Measurements from ENCODE around the gene PTGFRN.

PTGFRN gene

GRCh38 chr1:117029685-117030084 lies 120.0 kb downstream of the PTGFRN start:
- no peaks in the 10 kb centered on the region for H3K27me3 ChIP-seq (ENCODE audit: insufficient read depth, low read depth, severe bottlenecking)
- no peak overlapping the region for H3K27ac ChIP-seq
- no peak for DNase-seq
- no peaks in the 10 kb centered on the region for H3K9me3 ChIP-seq (ENCODE audit: severe bottlenecking)
- no peak for TF ChIP-seq CTCF (IDR thresholded peaks at IDR 0.05; ENCODE audit: low read depth, low read length)
- H3K36me3 ChIP-seq: no peaks in the 10 kb centered on the region
- no peak overlapping the region for H3K4me3 ChIP-seq (ENCODE audit: low read depth, low read length)

GRCh38 chr1:117030271-117030877 lies 120.7 kb downstream of the PTGFRN start:
- no peak for DNase-seq
- Histone ChIP-seq H3K27ac (no peak overlapping the region), H3K27me3 (ENCODE audit: insufficient read depth, low read depth, severe bottlenecking) (no peaks in the 10 kb centered on the region), H3K9me3 (ENCODE audit: severe bottlenecking) (no peaks in the 10 kb centered on the region), H3K4me3 (ENCODE audit: low read depth, low read length) (no peak overlapping the region), H3K36me3 (no peaks in the 10 kb centered on the region)
- no peak for TF ChIP-seq CTCF (IDR thresholded peaks at IDR 0.05; ENCODE audit: low read depth, low read length)

- Histone ChIP-seq H3K4me3 (ENCODE audit: low read depth, low read length) (no peak overlapping the region), H3K27ac (no peak overlapping the region), H3K9me3 (ENCODE audit: severe bottlenecking) (no peaks in the 10 kb centered on the region), H3K27me3 (ENCODE audit: insufficient read depth, low read depth, severe bottlenecking) (no peaks in the 10 kb centered on the region), H3K36me3 (no peaks in the 10 kb centered on the region)
- no peak for TF ChIP-seq CTCF (IDR thresholded peaks at IDR 0.05; ENCODE audit: low read depth, low read length)
- no peak for DNase-seq
Observed at GRCh38 chr1:117032266-117032665, 122.5 kb downstream of the PTGFRN start.

DNA sequence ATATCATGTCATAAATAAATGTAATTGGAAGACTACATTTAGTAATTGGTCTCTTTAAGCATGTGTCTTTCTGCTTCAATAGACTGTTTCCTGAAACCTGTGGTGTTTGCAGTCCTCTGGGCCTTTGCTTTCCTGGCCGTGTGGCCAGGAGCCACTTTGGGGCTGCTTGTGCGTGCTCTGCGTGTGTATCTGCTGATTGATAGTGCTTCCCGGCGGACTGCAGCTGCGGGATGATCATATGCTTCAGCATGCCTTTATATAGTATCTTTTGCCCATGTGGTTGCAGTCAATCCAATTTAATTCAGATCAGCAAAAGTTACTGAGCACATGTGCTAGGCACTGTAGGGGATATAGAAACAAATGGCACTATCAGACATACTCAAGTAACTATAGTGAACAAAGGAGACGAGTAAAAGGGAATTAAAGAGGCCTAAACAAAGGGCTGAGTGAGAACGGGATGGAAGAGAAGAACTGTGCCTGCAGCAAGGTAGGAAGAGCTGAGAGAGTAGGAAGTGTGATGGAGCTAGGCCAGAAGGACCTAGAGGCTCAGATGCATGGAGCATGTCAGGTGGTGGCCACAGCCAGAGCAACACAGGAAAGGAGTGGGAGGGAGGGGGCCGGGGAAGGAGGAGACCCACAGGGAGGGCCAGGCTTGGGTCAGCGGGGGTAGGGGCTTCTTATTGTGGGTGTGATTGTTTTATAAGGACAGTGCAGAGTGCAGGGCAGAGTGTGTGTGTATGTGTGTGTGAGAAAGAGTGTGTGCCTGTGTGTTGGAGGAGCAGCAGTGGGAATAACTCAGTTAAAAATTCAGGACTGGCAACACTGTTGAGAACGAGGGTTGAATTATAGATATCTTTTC lies 123.2 kb downstream of the PTGFRN start:
- DNase-seq: peak; percentile 16

DNA sequence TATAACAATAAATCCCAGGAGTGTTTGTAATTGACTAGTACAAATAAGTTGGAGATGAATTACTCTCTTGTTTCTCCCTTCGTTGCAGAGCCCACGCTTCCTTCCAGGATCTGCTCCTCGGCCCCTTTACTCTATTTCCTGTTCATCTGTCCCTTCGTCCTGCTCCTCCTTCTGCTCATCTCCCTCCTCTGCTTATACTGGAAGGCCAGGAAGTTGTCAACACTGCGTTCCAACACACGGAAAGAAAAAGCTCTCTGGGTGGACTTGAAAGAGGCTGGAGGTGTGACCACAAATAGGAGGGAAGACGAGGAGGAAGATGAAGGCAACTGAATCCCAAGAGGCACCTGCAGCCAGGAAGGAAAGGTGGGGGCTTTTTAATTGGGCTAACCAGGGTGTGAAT lies 124.1 kb downstream of the PTGFRN start:
- Histone ChIP-seq H3K36me3 (no peaks in the 10 kb centered on the region), H3K9me3 (ENCODE audit: severe bottlenecking) (no peaks in the 10 kb centered on the region), H3K4me3 (ENCODE audit: low read depth, low read length) (no peak overlapping the region), H3K27me3 (ENCODE audit: insufficient read depth, low read depth, severe bottlenecking) (no peaks in the 10 kb centered on the region), H3K27ac (no peak overlapping the region)
- no peak for TF ChIP-seq CTCF (IDR thresholded peaks at IDR 0.05; ENCODE audit: low read depth, low read length)
- DNase-seq: no peak

More for the DNA sequence above, 123.2 kb downstream of the PTGFRN start:
- Histone ChIP-seq H3K4me3 (ENCODE audit: low read depth, low read length) (no peak overlapping the region), H3K9me3 (ENCODE audit: severe bottlenecking) (no peaks in the 10 kb centered on the region), H3K27ac (no peak overlapping the region; the same call in 1 of the 2 replicates), H3K27me3 (ENCODE audit: insufficient read depth, low read depth, severe bottlenecking) (no peaks in the 10 kb centered on the region), H3K36me3 (no peaks in the 10 kb centered on the region)
- no peak for TF ChIP-seq CTCF (IDR thresholded peaks at IDR 0.05; ENCODE audit: low read depth, low read length)
